DMS53 (cell line): ENCODE measurements around the gene ERN2.
A peak's percentile ranks its signal among the peaks of the same experiment; 100 is the strongest.
"Not testable (repeated sequence)": the region's sequence is repeated elsewhere in the genome, so short reads cannot be mapped to it uniquely, and the experiment has no call there.

ENCODE experiments used
- DNase-seq: peaks from one replicate; lab custom pipeline; 2025; lab: John Stamatoyannopoulos, UW

ERN2 gene

GRCh38 chr16:23712976-23713375, at the start of gene ERN2:
Gene ERN2 (minus strand): TSS chr16:23713222. CDS start chr16:23713187, 35 bp downstream.
- DNase-seq: no peak

- DNase-seq: no peak
Observed at GRCh38 chr16:23757937-23758619, 45.1 kb upstream of the ERN2 start.

GRCh38 chr16:23757116-23757515, 44.1 kb upstream of the ERN2 start:
- DNase-seq: no peak

GRCh38 chr16:23755484-23755809, 42.4 kb upstream of the ERN2 start:
- DNase-seq: no peak

DNA sequence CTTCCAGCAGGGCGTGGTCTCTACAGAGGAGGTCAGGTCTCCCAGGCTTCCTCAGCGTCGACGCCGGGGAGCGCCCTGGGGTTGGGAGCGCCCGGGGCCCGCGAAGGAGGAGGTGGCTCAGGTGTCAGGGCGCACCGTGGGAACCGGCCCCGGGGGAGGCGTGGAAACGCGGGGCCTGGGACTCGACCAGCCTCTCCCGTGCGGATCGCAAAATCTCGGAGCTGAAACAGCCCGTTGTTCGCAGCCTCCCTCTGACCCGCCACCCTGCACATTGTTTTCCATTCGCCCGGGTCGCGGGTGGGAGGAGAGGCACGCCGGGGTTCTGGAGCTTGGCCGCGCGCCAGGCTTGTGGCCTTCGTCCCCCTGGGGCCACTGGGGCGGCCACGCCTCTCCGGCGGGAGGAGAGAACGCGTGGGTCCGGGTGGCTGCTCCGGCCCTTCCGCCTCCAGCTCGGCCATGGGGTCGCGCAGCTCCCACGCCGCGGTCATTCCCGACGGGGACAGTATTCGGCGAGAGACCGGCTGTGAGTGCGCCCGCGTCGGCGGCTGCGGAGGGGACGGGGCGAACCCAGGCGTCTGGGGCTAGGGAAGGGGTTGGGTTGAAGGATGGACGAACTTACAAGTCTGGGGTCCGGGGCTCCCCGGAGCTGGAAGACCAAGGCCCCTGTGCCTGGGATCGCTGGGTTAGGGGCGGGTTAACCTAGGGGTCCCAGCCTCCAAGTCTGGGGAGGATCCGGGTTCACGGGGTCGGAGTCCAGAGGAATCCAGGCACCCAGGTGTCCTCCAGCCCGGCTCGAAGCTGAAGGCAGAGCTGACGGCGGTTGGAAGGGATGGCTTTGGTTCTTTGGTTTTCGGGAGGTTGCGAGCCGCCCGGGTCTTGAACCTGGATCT, 41.8 kb upstream of the ERN2 start, which contains the start of gene CHP2:
Gene CHP2 (plus strand): TSS at position 433 of the 890 bp plus-strand sequence. CDS start 24 bp downstream, at position 457.
- no peak for DNase-seq

GRCh38 chr16:23753908-23754593, 41.0 kb upstream of the ERN2 start:
- DNase-seq: no peak

DNA sequence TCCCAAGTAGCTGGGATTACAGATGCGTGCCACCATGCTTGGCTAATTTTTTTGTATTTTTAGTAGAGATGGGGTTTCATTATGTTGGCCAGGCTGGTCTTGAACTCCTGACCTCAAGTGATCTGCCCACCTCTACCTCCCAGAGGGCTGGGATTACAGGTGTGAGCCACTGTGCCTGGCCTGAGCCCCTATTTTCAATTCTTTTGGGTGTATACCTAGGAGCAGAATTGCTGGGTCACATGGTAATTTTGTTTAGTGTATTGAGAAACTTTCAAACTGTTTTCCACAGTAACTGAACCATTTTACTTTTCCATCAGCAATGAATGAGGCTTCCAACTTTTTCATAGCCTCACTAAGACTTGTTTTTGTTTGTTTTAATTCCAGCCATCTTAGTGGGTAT, 38.0 kb upstream of the ERN2 start:
- not testable (repeated sequence) for DNase-seq

DNA sequence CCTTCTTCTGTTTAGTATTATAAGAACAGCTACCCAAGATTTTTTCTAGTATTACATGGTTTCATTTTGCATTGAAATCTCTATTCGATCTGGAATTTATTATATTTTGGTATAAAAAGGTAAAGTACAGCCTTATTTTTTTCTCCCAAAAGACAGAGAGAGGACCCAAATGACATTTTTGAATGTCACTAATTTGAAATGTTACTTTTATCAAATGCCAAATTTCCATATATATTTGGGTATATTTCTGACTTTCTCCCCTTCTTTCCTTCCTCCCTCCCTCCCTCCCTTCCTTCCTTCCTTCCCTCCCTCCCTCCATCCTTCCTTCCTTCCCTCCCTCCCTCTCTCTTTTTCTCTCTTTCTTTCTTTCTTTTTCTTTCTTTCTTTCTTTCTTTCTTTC, 35.6 kb upstream of the ERN2 start:
- DNase-seq: no peak

DNA sequence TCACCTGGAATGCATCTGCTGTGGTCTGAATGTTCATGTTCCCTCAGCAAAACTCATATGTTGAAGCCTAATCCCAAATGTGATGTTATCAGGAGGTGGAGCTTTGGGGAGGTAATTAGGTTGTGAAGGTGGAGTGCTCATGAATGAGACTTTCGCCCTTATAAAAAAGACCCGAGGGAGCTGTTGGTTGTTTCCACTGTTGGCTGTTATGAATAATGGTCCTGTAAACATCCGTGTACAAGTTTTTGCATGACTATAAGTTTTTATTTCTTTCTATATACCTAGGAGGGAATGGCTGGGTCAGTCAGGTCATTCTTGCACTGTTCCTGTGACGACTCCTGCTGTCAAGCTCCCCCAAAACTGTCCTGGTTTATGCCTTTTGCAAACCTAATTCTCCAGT, 32.2 kb upstream of the ERN2 start:
- DNase-seq: no peak

DNA sequence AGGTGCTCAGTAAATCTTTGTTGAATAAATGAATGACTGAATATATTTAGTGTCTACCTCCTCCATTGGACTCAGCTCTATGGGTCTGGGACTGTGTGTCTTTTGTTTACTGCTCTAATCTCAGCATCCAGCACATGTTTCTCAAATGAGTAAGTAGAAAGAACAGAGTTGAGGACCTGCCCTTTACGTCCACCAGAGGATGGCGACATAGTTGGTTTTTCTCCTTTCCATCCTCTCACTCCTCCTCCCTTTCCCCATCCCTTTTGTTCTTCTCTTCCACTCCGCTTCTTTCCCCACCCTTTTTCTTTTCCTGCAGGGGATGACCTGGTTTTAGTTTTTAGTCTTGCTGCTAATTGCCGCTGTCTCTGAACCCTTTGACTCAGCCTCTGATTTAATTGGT, 29.7 kb upstream of the ERN2 start:
- DNase-seq: no peak

DNA sequence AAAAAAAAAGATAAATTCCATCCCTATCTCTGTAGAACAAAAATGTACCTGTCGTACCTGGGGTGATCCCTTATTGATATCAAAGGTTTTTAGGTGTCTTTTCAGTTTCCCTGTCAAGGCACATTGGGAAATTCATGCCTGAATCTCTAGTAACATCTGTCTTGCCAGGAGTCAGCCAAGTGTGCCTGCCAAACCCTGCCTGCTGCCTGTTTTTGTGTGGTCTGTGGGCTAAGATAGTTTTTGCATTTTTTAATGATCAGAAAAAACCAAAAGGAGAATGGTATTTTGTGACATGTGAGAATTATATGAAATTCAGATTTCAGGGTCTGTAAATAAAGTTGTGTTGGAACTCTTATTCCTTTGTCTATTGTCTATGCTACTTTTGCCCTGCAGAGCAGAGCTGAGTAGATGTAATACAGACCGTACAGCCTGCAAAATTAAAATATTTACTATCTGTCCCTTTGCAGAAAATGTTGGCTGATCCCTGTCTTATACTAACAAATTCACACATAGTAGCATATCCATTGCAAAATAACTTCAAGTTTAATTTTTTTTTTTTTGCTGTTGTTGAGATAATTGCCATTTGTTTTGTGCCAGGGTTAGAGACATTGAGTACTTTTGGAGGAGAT, 28.8 kb upstream of the ERN2 start:
- no peak for DNase-seq

DNA sequence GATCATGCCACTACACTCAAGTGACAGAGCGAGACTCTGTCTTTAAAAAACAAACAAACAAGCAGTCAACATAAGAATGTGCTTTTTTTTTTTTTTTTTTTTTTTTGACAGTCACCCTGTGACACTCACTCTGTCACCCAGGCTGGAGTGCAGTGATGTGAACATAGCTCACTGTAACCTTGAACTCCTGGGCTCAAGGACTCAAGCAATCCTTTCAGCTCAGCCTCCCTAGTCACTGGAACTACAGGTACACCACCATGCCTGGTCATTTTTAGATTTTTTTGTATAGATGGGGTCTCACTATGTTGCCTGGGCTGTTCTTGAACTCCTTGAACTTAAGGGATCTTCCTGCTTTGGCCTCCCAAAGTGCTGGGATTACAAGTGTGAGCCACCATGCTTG, 26.5 kb upstream of the ERN2 start:
- DNase-seq: no peak

DNA sequence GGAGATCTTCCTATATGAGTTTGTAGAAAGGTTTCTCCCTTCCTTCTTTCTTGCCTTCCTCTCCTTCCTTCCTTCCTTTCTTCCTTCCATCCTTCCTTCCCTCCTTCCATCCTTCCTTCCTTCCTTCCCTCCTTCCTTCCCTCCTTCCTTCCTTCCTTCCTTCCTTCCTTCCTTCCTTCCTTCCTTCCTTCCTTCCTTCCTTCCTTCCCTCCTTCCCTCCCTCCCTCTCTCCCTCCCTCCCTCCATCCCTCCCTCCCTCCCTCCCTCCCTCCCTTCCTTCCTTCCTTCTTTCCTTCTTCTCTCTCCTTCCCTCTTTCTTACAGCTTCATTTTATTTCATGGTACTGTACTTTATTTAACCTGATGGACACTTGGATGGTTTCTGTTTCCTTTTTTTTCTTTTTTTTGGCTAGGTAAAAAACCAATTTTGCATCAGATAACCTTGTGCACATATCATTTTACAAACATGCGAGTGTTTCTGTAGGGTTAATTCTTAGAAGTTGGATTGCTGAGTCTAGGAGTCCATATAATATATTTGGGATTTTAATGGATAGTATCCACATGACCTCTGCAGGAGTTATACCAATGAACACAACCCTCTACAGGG, 24.5 kb upstream of the ERN2 start:
- DNase-seq: not testable (repeated sequence)

GRCh38 chr16:23734176-23734893, 21.3 kb upstream of the ERN2 start:
- DNase-seq: no peak

DNA sequence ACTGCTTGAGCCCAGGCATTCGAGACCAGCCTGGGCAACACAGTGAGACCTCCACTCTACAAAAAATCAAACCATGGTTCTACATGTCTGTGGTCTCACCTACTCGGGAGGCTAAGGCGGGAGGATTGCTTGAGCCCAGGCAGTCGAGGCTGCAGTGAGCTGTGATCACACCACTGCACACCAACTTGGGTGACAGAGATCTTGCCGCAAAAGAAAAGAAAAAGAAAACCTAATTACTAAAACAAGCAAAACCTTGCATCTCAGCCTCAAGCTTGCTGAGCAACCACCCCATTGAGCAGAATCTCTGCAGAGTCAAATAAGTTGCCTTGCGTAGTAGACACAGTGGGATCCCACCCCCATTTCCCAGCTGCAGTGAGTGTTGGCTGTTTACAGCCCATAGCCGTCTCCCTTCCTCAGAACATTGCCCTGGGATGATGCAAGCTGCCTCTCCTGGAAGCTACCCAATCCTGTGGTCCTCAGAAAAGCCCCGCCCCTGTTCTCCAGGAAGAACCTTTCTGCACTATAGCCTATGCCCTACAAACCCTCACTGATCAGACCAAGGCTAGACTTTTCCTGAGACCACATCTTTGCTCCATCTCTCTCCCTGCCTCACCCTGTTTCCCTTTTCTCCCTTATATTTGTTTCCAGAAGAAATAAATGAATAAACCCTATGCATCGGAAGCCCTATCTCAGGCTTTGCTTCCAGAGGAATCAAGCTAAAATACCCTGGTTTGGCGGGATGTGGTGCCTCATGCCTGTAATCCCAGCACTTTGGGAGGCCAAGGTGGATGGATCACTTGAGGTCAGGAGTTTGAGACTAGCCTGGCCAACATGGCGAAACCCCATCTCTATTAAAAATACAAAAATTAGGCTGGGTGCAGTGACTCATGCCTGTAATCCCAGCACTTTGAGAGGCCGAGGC, 16.7 kb upstream of the ERN2 start:
- DNase-seq: peak; percentile 22

DNA sequence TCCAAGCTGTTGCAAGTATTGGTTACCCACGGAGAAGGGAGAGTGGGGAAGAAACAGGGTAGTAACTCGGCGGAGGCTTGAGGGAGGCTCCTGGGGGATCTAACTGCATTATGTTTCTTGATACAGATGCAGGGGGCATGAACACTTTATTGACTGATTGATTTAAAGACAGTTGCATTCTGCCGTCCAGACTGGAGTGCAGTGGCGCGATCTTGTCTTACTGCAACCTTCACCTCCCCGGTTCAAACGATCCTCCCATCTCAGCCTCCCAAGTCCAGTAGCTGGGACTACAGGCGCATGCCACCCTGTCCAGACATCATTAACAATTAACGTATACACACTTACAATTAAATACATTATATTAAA, 15.1 kb upstream of the ERN2 start:
- no peak for DNase-seq

DNA sequence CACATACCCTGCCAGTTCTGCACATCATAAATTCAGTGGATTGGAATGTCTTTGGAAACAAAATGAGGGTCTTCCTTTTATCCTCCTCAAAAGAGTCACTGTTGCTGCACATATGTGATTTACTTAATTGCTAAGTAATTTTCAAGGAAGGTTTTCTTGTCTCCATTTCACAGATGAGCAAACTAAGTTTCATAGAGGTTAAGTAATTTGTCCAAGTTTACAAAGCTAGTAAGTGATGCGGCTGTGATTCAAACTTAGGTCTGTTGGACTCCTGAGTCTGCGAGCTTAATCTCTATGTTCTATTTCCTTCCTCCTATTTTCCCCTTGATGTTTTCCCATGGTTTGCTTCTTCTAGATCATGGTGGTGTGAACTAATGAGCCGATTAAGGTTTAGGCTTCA, 13.7 kb upstream of the ERN2 start:
- DNase-seq: no peak

- no peak for DNase-seq
Observed at GRCh38 chr16:23724785-23725131, 11.7 kb upstream of the ERN2 start.

DNA sequence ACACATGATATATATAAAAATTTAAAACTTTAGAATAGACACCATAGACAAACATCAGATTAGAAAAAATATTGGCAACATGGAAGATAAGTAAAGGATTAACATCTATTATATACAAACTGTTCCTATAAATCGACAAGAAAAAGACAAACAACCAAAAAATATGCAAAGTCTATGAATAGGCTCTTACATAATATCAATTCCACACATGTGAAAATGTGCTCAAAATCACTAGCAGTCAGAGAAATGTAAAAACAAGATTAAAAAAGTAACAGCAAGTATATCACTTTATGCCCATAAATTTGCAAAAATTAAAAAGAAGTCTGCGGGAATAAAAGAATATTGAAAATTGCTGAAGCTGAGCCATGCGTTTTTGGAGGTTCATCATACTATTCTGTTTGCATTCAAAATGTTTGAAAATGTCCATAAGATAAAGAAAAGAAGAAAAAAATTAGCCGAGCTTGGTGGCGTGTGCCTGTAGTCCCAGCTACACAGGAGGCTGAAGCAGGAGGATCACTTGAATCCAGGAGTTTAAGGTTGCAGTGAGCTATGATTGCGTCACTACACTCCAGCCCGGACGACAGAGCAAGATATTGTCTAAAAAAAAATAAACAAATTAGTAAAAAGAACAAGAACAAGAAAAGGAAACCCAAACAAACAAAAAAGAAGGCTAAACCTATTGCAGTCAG, 11.2 kb upstream of the ERN2 start:
- no peak for DNase-seq
